HG03558 (cell line): ENCODE measurements around the gene RPL9.
"Not testable (repeated sequence)": the region's sequence is repeated elsewhere in the genome, so short reads cannot be mapped to it uniquely, and the experiment has no call there.

ENCODE experiments used
- ATAC-seq: cut with Tn5 transposase; IDR thresholded peaks from one replicate; pipeline ENCODE4 v1.9.1; 2021; ENCODE audit warnings: moderate number of reproducible peaks; ENCODE audit not compliant: unreplicated experiment; ENCODE audit errors: extremely low read depth

RPL9 gene

GRCh38 chr4:39429476-39430334 lies 29.0 kb downstream of the RPL9 start:
- ATAC-seq, result no peak

GRCh38 chr4:39427520-39428114 lies 31.1 kb downstream of the RPL9 start:
- no peak for ATAC-seq

- ATAC-seq, result no peak
Observed at GRCh38 chr4:39426728-39427127, 32.0 kb downstream of the RPL9 start.

- ATAC-seq, result not testable (repeated sequence)
Observed at GRCh38 chr4:39425297-39425696, 33.4 kb downstream of the RPL9 start.

DNA sequence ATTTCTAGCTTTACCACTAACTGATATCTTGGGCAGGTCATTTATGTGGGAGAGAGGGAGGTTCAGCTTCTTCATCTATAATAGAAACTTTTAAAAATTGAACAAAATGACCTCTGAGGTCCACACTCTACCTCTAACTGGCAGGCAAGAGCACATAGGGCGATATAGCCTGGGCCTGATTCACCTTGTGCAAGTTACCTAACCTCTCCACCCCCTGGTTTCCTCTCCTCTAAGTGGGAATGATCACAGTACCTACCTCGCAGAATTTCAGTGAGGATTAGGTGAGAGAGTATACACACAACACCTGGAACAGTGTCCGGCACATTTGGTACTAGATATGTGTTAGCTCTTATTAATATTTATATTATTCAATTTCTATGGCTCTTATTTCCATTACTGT lies 36.5 kb downstream of the RPL9 start:
- no peak for ATAC-seq

- no peak for ATAC-seq
Observed at GRCh38 chr4:39415678-39416283, 42.9 kb downstream of the RPL9 start.

DNA sequence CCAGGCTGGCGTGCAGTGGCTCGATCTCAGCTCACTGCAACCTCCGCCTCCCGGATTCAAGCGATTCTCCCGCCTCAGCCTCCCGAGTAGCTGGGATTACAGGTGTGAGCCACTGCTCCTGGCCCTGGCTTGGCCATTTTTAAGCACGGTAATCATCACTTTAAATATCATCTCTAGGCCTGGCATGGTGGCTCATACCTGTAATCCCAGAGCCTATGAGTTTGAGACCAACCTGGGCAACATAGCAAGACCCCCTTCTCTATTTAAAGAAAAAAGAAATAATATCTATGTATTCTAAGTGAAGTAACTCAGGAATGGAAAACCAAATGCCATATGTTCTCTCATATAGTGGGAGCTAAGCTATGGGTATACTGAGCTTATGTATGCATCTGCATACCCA lies 47.2 kb downstream of the RPL9 start:
- ATAC-seq, result not testable (repeated sequence)

DNA sequence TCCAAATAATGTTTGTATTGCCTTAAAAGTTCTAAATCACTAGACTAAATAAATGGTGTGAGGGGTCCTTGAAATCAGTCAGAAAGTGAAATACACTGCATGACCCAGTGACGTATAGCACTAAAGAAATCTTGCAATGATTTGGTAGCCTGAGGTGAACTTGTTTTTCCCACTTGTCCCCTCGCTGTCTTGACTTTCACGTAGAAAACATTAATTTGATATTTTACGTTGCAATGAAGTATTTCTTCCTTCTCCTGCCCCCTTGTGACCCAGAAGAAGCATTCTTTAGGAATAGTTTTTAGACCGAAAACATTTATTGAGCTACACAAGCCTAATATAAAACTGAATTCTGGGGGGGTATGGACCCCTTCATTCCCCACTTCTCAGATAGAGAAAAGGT lies 48.3 kb downstream of the RPL9 start:
- no peak for ATAC-seq

DNA sequence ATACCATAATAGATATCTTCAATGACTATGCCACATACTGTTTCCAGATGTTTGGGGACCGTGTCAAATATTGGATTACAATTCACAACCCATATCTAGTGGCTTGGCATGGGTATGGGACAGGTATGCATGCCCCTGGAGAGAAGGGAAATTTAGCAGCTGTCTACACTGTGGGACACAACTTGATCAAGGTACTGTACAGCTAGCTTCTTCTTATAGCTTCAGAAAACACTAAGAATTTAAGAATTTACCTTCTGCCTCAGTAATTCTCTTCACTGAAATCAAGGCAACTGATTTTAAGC lies 51.2 kb downstream of the RPL9 start:
- ATAC-seq, result no peak

GRCh38 chr4:39406763-39407583 lies 51.7 kb downstream of the RPL9 start, which contains the start of gene KLB:
Gene KLB, plus strand, starts transcription at chr4:39406930. Its CDS starts 20 bp downstream, at chr4:39406950.
- no peak for ATAC-seq
